GM23338 (cell line): ENCODE measurements around the gene SLC7A10.
A peak's percentile ranks its signal among the peaks of the same experiment; 100 is the strongest.

Source experiments
- CREB1 ChIP-seq: fragments of 250-450 bp; sonication (Bioruptor Pico); IDR thresholded peaks from 2 replicates; pipeline ENCODE4 v1.5.0; 2020; ENCODE audit warnings: low read depth, mild to moderate bottlenecking, moderate library complexity
- CTCF ChIP-seq, 2 experiments: fragments of 200-600 bp in 1 of 2; sonication (generic) in 1 of 2; conservative IDR thresholded peaks; 2 replicates each; pipeline versions ENCODE4 v1.5.1 to v1.6.1; 2016 to 2017; ENCODE audit warnings: antibody characterized with exemption in 2 of 2, low read depth in 2 of 2, mild to moderate bottlenecking in 2 of 2, moderate library complexity in 1 of 2
- ETS1 ChIP-seq: IDR thresholded peaks from 2 replicates; pipeline ENCODE4 v1.6.1; 2016; ENCODE audit warnings: antibody characterized with exemption
- EZH2 ChIP-seq: fragments of 200-600 bp; sonication (generic); IDR thresholded peaks from one replicate; pipeline ENCODE4 v1.8.0; 2017; ENCODE audit warnings: antibody characterized with exemption, mild to moderate bottlenecking, low read depth; ENCODE audit not compliant: unreplicated experiment
- EZH2phosphoT487 ChIP-seq: fragments of 200-600 bp; sonication (generic); IDR thresholded peaks from one replicate; pipeline ENCODE4 v1.8.1; 2018; ENCODE audit warnings: antibody characterized with exemption; ENCODE audit not compliant: unreplicated experiment
- NANOG ChIP-seq: IDR thresholded peaks from 2 replicates; pipeline ENCODE4 v1.6.1; 2016; ENCODE audit warnings: antibody characterized with exemption, borderline replicate concordance
- POLR2AphosphoS5 ChIP-seq: IDR thresholded peaks from 2 replicates; pipeline ENCODE4 v1.6.1; 2016; ENCODE audit warnings: antibody characterized with exemption, low read depth
- REST ChIP-seq: IDR thresholded peaks from one replicate; pipeline ENCODE4 v1.6.1; 2018; ENCODE audit warnings: antibody characterized with exemption; ENCODE audit not compliant: unreplicated experiment
- ZNF462 ChIP-seq: fragments of 250-450 bp; sonication (Bioruptor Pico); IDR thresholded peaks from 2 replicates; pipeline ENCODE4 v1.5.0; 2020; ENCODE audit warnings: mild to moderate bottlenecking, moderate library complexity

- TF ChIP-seq CTCF (conservative IDR thresholded peaks at IDR 0.05; ENCODE audit: low read depth in 2 of 2), result no peak
- no peak for TF ChIP-seq POLR2AphosphoS5
- no peak for TF ChIP-seq EZH2phosphoT487
- TF ChIP-seq EZH2, result peak; percentile 32
- no peak for TF ChIP-seq REST
- no peak for TF ChIP-seq CREB1 (CRISPR knock-in tag)
- TF ChIP-seq ETS1, result no peak
- no peak for TF ChIP-seq ZNF462
- TF ChIP-seq NANOG, result no peak
Observed at GRCh38 chr19:33194886-33195644, 30.6 kb downstream of the SLC7A10 start.
